AG08395 (cell line): Measurements from ENCODE around the gene CADM1.
"Not testable (repeated sequence)": the region's sequence is repeated elsewhere in the genome, so short reads cannot be mapped to it uniquely, and the experiment has no call there.

Experiments
- DNase-seq: peaks from one replicate; pipeline ENCODE4 v3.0.0; 2012; ENCODE audit warnings: mixed read lengths, low spot score

CADM1 gene

DNA sequence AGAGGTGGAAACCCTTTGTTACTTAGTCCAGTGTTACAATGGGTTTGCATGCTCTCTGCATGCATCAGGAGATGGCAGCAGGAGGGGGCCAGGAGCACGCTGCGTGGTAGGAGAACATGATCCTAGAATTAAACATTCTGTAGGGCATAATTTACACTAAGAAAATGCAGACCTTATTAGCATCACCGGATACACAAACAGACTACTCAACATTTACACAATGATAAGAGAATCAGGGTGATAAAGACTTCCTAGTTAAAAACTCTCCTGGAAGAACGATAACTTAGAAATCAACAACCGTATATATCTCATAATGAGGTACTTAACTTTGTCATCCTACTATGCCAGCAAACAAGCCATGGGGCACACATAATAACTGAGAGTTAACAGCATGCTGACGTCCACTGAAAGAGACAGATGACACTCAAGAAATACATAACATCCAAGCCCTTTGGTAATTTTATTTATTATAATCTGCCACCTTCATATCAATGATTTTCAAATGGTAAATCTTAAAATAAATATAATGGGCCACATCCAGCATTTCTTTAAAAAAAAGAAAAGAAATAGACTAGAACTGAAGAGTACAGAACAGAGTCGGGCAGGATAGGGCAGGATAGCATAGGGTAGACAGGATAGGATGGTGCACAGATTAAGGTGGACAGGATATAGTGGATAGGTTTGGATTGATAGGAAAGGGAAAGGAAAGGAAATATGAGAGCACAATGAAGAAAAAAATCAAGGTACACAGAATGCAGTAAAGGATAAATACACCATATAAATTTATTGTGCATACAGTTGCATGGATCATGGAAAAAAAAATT is 27.5 kb downstream of the CADM1 start:
- no peak for DNase-seq

DNA sequence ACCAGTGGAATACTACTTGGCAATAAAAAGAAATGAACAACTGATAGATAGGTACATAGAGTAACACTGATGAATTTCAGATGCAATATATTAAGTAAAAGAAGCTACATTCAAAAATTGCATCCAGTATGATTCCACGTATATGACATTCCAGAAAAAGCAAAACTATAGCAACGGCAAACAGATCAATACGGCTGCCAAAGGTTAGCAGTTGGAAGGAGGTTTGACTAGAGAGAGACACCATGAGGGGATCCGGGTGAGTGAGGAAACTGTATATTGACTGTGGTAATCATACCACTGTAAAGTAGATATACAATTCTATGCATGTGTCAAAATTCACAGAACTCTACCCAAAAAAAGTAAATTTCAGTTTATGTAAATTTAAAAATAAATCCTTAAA is 28.7 kb downstream of the CADM1 start:
- DNase-seq: no peak

DNA sequence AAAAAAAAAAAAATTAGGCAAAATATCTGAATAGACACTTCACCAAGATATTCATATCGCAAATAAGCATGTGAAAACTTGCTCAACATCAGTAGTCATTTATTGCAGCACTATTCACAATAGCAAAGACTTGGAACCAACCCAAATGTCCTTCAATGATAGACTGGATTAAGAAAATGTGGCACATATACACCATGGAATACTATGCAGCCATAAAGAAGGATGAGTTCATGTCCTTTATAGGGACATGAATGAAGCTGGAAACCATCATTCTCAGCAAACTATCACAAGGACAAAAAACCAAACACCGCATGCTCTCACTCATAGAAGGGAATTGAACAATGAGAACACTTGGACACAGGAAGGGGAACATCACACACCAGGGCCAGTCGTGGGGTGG is 29.9 kb downstream of the CADM1 start:
- not testable (repeated sequence) for DNase-seq

DNA sequence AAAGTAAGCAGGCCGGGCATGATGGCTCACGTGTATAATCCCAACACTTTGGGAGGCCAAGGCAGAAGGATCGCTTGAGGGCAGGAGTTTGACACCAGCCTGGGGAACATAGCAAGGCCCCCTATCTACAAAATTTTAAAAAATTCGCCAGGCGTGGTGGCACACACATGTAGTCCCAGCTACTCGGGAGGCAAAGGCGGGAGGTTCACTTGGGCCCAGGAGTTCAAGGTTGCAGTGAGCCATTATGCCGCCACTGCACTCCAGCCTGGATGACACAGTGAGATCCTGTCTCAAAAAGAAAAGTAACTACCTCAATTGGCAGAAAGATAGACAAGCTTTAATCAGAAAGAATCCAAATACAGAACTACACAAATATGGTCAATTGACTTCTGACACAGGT is 31.0 kb downstream of the CADM1 start:
- no peak for DNase-seq

DNA sequence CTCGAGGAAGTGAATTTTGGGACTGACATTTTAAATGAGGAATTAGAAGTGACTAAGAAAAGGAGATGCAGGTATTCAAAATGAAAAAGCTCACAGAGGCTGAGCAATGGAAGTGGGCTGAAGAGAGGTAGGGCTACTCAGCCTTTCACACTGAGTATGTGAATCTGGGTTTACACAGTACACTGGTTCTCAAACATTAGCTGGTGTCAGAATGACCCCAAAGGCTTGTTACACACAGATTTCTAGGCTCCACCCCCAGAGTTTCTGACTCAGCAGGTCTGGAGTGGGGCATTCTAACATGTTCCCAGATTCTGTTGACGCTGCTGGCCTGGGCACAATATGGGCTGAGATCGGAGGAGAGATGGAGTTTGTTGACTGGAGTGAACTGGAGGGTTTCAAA is 32.8 kb downstream of the CADM1 start:
- no peak for DNase-seq

DNA sequence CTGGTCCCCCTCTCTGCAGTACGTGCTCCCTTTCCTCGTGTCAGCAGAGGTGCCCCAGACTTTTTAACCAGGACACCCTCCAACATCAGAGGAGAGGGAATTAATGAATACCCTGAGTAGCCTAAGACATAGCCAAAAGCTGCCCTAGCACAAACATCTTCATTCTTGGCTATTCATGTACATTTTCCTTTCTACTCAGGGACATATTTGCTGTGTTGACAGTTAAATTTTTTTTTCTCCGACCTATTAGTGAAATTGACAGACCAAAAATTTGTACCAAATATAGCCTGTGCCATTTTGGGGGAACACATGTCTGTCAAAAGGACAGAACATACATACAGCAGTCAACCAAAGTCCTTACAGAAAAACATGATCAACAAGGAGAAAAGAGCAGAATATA is 33.3 kb downstream of the CADM1 start:
- DNase-seq: no peak

DNA sequence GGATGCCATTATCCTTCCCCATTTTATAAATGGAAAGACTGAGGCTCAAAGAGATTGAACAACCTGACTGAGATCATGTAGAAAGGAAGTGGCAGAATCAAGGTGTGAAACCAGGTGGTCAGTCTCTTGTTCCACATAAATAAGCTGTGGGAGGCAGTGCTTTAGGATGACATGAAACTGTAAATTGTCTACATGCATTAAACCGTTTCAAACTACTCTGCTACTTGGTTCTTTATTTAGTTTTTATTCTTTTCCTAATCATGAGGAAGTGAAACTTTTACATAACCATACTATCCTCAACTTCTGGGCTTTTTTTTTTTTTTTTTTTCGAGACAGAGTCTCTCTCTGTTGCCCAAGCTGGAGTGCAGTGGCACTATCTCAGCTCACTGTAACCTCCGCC is 34.9 kb downstream of the CADM1 start:
- no peak for DNase-seq

DNA sequence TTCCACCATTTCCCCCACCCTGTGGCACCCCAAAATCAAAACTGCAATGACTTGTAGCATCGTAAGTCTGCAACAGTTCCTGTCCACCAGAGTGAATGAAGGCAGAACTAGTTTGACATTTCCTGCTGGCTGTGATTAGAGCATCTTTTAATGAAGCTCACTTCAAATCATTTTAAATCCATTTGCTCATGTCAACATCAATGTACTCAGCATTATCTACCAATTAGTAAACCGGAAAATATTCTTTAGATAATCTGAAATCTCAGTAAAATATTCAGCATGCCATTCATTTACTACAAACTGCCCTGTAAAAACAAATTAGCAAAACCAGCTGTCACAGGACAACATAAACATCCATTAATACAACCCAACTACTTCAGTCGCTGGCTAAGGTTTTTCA is 38.1 kb downstream of the CADM1 start:
- no peak for DNase-seq

DNA sequence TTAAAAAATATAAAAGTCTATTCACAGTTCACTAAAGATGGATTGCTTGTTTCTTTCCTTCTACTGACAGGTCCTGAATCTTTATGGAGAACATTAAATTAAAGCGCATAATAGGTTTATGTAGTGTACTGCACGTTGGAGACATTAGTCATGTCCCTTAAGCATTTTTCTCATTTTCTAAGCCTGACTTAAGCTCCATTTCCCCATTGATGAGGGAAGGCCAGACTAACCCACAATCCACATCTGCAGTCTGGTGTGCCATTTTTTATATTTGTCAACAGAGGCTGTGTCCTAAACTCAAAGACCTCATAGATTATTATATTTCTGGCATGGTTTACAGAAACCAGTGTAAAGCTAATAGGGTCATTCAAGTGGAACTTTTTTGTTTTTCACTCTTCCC is 39.9 kb downstream of the CADM1 start:
- DNase-seq: peak; percentile 7

DNA sequence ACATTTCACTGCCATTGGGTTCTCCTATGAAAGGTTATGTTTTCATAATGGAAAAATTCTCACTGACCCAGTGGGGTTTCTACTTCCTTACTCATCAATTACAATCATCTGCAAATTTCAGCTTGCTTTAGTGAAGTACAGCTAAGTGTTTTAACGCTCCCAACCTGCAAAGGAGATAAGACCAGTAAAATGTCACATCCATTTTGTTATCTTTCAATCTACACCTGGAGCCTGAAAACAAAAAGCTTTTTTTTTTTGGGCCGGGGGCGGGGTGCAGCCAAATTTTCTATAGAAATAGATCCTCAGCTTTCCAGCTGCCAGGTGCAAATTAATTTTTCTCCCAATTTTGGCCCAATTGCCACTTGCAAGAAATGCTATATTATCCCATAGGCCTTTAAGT is 40.6 kb downstream of the CADM1 start:
- no peak for DNase-seq

DNA sequence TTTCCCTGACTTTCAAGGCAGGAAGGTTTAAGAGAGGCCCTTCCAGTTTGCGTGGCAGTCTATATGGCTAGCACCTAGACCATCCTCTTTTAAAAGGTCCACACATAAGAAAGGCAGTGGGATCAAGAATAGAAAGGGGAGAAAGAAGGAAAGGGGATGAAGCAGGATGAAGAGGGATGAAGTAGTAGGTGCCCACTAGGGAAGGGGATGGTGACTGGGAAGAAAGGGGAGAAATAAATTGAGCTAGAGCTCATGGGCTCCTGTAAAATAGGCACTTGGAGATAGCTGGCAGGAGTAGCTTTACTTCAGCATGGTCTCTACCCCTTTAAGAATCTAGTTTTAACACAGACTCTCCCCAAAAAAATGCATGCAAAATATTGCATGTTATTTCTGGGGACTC is 41.5 kb downstream of the CADM1 start:
- no peak for DNase-seq

DNA sequence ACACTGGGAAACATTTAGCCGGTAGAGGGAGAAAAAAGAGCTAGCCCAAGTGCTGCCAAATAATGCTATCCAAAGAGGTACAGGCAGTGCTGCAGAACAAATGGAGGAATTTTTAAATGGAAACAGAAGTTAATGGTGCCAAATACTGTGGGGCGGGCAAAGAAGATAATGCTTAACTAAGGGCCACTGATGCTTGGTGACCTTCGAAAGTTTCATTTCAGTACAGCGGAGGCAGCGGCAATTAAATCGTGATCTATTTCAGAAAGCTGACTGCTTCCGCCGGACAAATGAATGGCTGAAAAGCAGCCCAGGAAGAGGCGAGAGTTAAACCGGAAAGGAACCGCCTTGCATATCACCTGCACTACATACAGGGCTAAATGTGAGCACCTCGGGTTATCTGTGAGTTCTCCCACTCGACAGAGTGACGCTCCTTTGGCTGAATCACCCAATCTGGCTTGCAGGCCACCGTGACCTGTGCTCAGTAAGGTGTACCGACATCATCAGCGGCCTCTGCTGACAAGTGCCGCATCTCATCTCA is 42.1 kb downstream of the CADM1 start:
- DNase-seq: no peak

DNA sequence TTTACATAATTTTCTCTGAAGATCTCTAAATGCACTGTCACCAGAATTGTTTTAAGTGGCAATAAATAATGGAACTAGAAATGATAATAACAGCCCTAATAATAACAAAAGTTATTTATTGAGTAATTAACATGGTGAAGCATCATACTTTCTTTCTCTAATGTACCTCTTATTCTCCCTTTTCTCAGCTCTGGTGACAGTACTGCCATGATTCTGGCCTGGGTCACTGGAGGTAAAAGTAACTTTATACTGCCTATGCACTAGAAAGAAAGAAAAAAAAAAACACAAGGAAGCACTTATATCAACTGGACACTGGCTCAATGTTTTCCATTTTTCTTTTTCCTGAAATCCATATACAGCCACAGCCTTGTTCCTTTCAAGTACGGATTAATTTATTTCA is 43.7 kb downstream of the CADM1 start:
- no peak for DNase-seq

DNA sequence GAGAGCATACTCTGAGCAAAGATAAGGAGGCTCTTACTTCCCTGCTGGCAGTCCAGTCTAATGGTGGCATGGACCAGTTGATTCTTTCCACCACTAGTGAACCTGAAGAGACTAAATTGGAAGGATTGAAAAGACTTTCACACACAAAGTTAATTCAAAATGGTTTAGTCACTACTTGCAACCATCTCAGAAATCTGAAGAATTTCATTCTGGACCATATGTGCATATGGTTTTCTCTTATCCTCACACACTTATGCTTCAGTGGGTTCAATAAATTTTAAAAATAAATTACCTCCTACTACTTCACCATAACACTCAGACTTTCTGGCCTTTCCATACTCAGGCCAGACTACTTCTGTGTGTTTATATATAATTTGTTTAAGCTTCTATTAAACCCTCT is 44.7 kb downstream of the CADM1 start:
- peak; percentile 5 for DNase-seq

DNA sequence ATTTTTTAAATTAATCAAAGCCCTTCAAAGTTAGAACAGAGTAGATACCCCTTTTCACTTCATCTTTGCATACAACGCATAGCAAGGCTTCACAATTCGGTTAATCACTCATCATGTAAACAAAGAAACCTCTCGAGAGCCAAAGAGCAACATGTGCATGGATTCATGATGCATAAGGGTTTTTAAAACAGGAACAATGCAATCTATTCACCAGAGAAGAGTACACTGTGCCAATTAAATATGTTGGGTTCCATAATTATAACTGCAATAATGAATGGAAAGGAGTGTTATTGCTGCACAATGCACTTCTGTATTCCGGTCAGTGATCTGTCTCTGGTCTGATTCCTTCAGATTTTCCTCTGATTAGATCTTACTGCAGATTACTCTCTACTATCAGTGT is 45.3 kb downstream of the CADM1 start:
- DNase-seq: no peak

DNA sequence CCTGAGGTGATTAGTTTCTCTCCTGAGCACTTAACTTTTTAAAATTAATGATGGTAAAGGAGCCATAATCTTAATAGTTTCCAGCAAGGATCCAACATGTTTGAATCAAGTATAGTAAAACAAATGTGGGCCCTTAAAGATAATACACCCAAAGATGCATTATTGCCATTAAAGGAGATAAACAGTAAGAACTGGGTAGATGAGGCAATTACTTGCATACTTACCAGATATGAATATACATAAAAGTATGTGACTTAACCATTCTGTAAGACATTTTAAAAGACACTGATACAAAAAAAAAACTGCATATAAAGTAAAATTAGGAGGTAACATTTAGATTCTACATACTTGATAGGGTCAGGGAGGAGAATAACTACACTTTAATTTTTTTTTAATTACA is 48.2 kb downstream of the CADM1 start:
- DNase-seq: no peak

DNA sequence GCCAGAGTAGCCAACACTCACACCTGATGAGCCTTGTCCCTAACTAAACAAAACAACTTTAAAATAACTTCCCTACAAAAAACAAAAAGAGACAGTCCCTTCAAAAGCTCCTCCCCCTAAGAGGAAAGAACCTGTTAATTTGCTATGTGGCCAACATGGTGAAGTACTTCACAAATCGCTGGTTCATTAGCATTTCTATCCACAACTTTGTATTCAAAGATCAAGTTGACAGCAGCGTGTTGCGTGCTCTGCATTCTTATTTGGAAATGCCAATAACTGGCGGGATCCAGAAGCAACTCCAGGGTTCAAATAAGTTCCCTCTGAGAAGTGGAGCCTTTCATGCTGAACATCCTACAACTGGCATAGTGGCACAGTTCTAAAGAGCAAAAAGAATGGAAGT is 48.6 kb downstream of the CADM1 start:
- DNase-seq: no peak

DNA sequence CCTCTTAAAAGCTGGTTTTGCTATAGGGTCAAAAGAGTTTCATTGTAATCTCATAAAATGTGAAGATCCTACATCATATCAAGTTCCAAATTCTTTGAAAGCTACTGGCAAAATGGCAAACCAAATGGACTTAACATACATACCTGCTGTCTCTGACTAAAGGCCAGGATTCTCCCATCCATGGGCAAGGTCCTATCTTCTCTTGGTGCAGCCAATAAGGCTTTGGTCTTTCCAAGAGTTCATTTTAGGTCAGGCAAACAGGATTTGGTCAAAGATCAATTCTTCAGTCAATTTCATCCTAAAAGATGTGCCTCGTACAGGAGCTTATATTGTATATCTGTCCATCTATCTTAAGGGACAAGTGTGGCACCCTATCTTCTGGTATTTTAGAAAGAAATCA is 49.7 kb downstream of the CADM1 start:
- no peak for DNase-seq

DNA sequence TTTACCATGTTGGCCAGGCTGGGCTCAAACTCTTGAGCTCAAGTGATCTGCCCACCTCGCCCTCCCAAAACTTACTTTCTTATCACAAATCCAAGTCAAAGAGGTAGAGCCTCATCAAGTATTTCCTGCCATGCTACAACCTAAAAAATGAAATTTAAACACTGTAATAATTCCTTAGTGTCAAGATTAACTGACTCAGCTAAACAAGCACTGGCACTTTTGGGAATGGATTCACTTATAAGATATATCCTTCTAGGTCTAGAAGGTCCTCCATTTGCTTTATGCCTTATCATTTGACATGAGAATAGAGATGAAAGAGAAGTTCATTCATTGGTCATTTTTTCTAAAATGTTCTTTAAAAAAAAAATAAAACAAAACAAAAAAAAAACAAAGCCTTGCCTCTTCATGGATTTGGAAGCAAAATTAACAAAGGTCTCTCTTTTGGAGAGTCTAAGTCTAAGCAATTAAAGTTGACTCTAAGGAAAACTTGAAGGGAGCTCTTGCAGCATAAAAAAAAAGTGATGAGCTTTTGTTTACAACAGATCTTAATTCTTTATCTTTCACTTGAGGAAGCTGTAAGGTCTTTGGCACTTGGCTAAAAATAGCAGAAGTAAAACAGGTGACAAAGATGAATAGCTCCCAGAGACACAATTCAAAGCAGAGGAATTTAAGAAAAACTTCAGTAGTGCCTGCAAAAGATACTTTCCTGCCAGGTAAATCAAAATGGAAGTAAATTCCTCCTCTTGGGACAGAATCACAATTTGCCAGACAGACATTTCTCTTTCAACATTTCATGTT is 50.3 kb downstream of the CADM1 start:
- DNase-seq: no peak

DNA sequence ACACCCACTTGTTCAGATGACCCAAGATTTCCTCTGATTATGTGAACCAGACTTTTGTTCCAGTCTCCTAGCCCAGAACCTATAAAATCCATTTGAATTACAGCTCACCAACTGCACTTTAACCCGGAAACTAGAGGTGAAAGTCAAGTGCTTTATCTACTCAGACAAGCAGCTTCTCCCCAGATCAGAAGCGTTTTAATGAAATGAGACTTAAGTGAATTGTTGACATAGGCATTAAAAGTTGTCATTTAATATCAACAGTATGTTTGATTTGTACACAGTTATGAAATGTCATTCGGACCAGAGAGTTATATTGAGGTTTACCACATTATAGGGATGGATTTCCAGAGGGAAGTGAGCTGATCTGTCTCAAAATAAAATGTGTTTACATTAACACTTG is 52.0 kb downstream of the CADM1 start:
- DNase-seq: no peak

DNA sequence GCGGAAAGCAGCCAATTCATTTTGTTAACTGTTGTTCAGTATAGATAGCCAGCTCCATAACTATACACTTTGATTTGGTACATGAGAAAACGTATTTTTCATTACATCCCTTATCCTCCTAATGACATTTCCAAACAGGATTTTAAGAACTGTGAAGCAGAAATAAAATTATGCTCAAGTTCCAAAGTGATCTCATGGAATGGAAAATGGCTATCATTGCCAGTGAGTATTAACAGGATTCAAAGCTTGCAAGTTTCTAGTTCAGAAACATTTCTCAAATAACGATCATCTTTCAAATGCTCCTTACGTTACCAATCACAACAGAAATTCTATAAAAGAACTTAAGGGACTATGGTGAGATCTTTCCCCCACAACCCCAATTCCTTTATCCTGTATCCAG is 53.7 kb downstream of the CADM1 start:
- DNase-seq: no peak

DNA sequence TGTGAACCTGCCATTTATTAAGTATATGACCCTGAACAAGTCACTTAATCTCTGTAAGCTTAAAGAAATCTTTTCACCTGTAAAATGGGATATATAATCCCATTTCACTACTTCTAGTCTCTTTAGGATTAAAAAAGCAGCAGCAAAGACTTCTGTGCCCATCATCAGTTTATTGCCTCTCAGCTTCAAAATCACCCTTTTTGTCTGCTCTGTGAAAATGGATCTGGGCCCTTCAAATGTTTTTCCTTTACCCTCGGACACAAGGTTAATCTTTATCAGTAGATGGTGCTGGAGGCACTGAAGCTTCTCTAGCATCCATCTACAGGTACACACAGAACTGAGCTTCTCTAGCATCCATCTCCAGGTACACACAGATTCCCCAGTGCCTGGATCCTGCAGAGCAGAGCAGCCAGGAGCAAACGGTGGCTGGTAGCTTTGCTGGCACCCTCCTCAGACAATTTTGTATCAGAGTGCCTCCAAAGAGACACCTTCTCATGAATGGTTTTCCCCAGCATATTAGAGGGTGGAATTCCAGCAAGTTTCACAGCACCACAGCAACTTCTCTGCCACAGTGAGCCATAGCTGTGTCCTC is 56.8 kb downstream of the CADM1 start:
- no peak for DNase-seq

DNA sequence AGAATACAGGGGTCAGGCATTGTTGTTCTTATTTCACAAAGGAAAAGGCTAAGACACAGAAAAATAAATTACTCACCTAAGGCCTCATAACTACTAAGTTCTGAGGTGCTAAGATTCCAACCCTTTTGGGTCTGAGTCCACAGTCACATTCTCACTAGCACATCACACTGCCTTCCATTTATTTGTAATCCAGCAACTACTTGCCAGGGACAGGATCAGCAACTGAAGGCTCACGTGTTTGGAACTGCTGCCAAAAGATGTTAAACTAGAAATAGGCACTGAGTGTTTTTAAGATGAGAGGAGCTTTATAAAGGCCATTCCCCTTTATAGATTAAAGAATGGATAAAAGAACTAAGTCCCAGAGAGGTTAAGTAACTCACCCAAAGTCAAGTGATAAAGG is 58.0 kb downstream of the CADM1 start:
- no peak for DNase-seq
